DND-41 (cell line): ENCODE measurements around the gene FAM131A.

Source experiments
- CTCF ChIP-seq: IDR thresholded peaks from 2 replicates; pipeline ENCODE4 v1.5.1; 2012; ENCODE audit warnings: borderline replicate concordance, low read length, moderate library complexity, mild to moderate bottlenecking; ENCODE audit not compliant: poor library complexity, severe bottlenecking; ENCODE audit errors: extremely low read depth
- EZH2 ChIP-seq: IDR thresholded peaks from 3 replicates; pipeline ENCODE4 v1.6.1; 2012; ENCODE audit warnings: borderline replicate concordance, low read depth, mild to moderate bottlenecking, moderate library complexity, low read length, inconsistent platforms; ENCODE audit not compliant: severe bottlenecking

- TF ChIP-seq CTCF (no peak), EZH2 (no peak)
Observed at GRCh38 chr3:184291044-184291737, 46.2 kb upstream of the FAM131A start.
